GM23338 (cell line): ENCODE measurements around the gene NPAS2.

ENCODE experiments used
- CREB1 ChIP-seq: fragments of 250-450 bp; sonication (Bioruptor Pico); IDR thresholded peaks from 2 replicates; pipeline ENCODE4 v1.5.0; 2020; ENCODE audit warnings: low read depth, mild to moderate bottlenecking, moderate library complexity
- EZH2 ChIP-seq: fragments of 200-600 bp; sonication (generic); IDR thresholded peaks from one replicate; pipeline ENCODE4 v1.8.0; 2017; ENCODE audit warnings: antibody characterized with exemption, mild to moderate bottlenecking, low read depth; ENCODE audit not compliant: unreplicated experiment
- EZH2phosphoT487 ChIP-seq: fragments of 200-600 bp; sonication (generic); IDR thresholded peaks from one replicate; pipeline ENCODE4 v1.8.1; 2018; ENCODE audit warnings: antibody characterized with exemption; ENCODE audit not compliant: unreplicated experiment
- POLR2AphosphoS5 ChIP-seq: IDR thresholded peaks from 2 replicates; pipeline ENCODE4 v1.6.1; 2016; ENCODE audit warnings: antibody characterized with exemption, low read depth
- ZNF114 ChIP-seq: fragments of 250-450 bp; sonication (Bioruptor Pico); IDR thresholded peaks from 2 replicates; pipeline ENCODE4 v1.5.0; 2020; ENCODE audit warnings: mild to moderate bottlenecking, moderate library complexity
- TF ChIP-seq, protein P1 (sequence below), 2 experiments: fragments of 200-600 bp in 1 of 2; sonication (generic) in 1 of 2; conservative IDR thresholded peaks; 2 replicates each; pipeline versions ENCODE4 v1.5.1 to v1.6.1; 2016 to 2017; ENCODE audit warnings: antibody characterized with exemption in 2 of 2, low read depth in 2 of 2, mild to moderate bottlenecking in 2 of 2, moderate library complexity in 1 of 2

DNA sequence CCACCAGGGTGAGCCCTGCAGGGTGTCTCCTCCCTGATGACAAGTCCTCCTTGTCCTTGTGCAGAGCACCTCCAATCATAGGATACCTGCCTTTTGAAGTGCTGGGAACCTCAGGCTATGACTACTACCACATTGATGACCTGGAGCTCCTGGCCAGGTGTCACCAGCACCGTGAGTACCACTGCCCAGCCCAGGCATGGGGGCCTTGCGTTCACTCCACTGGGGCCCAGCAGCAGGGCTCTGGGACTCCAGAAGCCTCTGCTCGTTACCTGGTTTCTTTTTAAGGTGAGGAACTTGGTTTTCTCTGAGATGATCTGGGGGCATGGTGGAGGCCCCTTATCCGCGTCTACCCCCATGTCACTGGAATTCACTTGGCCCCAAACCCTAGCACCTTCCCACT, 145.7 kb downstream of the NPAS2 start:
- TF ChIP-seq EZH2 (no peak), ZNF114 (CRISPR knock-in tag) (no peak), CREB1 (CRISPR knock-in tag) (no peak), EZH2phosphoT487 (no peak), POLR2AphosphoS5 (no peak)
- TF ChIP-seq, protein P1, sequence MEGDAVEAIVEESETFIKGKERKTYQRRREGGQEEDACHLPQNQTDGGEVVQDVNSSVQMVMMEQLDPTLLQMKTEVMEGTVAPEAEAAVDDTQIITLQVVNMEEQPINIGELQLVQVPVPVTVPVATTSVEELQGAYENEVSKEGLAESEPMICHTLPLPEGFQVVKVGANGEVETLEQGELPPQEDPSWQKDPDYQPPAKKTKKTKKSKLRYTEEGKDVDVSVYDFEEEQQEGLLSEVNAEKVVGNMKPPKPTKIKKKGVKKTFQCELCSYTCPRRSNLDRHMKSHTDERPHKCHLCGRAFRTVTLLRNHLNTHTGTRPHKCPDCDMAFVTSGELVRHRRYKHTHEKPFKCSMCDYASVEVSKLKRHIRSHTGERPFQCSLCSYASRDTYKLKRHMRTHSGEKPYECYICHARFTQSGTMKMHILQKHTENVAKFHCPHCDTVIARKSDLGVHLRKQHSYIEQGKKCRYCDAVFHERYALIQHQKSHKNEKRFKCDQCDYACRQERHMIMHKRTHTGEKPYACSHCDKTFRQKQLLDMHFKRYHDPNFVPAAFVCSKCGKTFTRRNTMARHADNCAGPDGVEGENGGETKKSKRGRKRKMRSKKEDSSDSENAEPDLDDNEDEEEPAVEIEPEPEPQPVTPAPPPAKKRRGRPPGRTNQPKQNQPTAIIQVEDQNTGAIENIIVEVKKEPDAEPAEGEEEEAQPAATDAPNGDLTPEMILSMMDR (conservative IDR thresholded peaks at IDR 0.05; ENCODE audit: low read depth in 2 of 2) = no peak
